RWPE1 (cell line): ENCODE measurements around the gene WASF1.
A peak's percentile ranks its signal among the peaks of the same experiment; 100 is the strongest.

Source experiments
- CTCF ChIA-PET: fragments of 350-600 bp; sonication (Branson Sonifier 250); formaldehyde crosslinking; extraction: SDS; loops from one replicate; lab custom pipeline; 2021; lab: Yijun Ruan, JAX
- POLR2A ChIA-PET: fragments of 400-600 bp; formaldehyde crosslinking; extraction: SDS; loops from one replicate; lab custom pipeline; 2020; ENCODE audit warnings: antibody characterized with exemption; ENCODE audit not compliant: low non-redundant PET; lab: Yijun Ruan, JAX
- DNase-seq: peaks from one replicate; pipeline ENCODE4 v3.0.0; 2012; ENCODE audit warnings: low spot score
- H3K27ac ChIP-seq: fragments of 450-650 bp; 2 replicates; pipeline ENCODE4 v1.5.1; 2017
- TF ChIP-seq, protein P1 (sequence below): fragments of 450-650 bp; conservative IDR thresholded peaks from 2 replicates; pipeline ENCODE4 v1.5.1; 2017; ENCODE audit warnings: low read depth, mild to moderate bottlenecking

The WASF1 gene

DNA sequence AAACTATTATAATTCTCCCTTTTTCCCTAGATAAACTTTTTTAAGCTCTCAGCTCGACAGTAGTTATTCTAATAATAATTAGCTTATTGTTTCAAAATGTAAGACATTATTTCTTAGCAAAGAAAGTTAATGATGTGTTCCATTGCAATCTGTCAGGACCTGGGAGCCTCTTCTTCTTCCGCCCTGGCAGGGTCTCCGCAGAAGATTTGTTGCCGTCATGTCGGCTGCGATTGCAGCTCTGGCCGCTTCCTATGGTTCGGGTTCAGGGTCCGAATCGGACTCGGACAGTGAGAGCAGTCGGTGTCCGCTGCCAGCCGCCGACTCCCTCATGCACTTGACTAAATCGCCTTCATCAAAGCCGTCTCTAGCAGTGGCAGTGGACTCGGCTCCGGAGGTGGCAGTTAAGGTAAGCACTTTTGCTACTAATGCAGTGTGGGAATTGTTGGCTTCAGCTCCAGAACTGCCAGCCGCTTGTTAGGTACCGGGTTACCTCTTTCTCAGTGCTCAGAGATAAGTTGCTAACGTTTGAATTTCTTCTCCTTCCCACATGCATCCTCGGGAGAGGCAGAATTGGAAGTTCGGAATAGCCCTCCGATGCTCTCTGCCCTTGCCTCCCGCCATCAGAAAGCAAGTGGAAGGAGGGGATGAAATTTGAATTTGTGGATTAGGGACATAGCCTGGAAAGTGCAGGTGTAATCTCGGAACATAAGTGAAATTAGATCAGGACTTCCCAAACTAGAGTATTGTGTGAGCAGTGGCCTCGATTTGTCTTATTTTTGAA, 948 bp upstream of the WASF1 start, which contains the start of gene CDC40:
CDC40 (plus strand) TSS at position 200 of the 781 bp plus-strand sequence; CDS start at position 218, 18 bp downstream.
- ChIA-PET POLR2A (interaction anchor here (0.6 kb wide), 1 partner anchor 30 kb away, joined by 3 read pairs; no protein-coding TSS in a partner anchor), CTCF (no interaction called here)
- DNase-seq: peak; percentile 42
- peak within 1 kb of the TSS; percentile 92 for H3K27ac ChIP-seq
- TF ChIP-seq, protein P1, sequence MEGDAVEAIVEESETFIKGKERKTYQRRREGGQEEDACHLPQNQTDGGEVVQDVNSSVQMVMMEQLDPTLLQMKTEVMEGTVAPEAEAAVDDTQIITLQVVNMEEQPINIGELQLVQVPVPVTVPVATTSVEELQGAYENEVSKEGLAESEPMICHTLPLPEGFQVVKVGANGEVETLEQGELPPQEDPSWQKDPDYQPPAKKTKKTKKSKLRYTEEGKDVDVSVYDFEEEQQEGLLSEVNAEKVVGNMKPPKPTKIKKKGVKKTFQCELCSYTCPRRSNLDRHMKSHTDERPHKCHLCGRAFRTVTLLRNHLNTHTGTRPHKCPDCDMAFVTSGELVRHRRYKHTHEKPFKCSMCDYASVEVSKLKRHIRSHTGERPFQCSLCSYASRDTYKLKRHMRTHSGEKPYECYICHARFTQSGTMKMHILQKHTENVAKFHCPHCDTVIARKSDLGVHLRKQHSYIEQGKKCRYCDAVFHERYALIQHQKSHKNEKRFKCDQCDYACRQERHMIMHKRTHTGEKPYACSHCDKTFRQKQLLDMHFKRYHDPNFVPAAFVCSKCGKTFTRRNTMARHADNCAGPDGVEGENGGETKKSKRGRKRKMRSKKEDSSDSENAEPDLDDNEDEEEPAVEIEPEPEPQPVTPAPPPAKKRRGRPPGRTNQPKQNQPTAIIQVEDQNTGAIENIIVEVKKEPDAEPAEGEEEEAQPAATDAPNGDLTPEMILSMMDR: no peak

DNA sequence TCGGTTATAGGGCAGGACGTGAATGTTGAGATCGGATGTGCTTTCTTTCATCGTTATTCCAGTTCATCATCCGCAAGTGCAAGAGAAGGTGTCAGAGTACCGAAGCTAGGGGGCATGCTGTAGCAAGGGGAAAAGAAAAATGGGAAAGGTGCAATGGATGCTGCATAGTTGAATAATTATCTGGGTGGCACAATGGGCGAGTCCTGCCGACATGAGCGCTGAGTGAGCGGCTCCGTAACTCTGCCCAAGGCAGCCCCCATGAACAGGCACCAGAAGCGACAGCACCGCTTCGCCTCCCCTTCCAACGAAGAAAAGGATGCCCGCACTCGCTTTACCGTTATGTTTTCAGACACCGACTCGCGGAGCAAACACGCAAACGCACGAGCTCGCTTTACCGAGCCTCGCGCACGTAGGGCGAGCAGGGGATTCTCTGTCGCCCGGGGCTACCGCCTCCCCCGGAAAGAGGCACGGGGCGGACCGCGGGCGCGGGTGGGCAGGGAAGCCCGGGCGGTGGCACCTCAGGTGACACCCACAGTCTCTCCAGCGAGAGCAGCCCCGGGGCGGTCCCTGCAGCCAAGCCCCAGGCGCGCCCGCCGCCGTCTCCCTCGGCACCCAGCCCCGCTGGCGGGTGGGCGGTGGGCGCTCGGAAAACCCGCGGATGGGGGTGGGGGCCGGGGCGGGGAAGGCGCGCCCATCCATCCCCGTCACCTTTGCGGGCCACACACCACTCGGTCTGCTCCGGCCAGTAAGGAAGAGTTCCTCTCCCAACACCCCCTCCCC, 654 bp downstream of the WASF1 start:
- TF ChIP-seq, protein P1: peak; percentile 75
- CTCF ChIA-PET: interaction anchor here (0.6 to 1.0 kb wide), 4 partner anchors 20 to 140 kb away, joined by 3 to 4 read pairs (median 3); no protein-coding TSS in a partner anchor
- DNase-seq: peak; percentile 41
- peak overlapping the region; percentile 92 for H3K27ac ChIP-seq
- POLR2A ChIA-PET: interaction anchor here (0.7 kb wide), 1 partner anchor 81 kb away, joined by 3 read pairs; no protein-coding TSS in a partner anchor

DNA sequence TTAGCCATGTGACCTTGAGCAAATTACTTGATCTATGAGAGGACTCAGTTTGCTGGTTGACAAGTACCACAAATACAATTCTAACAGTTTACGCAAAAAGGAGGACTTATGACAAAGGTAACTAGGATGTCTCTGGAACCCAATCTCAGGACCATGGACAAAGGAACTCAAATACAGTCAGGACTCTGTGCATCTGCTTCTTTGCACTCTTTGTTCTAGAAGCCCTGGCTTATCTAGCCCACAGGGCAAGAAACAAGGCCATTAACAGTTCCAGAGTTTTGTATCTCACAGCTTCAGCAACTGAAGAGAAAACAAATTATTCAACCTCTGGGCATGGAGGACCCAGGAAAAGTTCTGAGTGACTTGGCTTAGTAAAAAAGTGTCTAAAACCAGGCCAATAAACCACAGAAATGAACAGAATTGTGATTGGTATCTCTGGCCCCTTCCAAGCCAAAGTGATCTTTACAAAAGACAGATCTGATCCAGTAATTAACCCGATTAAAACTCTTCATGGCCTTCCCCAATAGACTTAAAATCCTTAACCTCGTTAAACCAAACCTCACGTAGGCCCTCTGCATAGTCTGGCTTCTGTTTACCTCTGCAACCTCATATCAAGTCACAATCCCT, 5.9 kb downstream of the WASF1 start:
- no peak for DNase-seq
- CTCF ChIA-PET: no interaction called here
- POLR2A ChIA-PET: no interaction called here
- H3K27ac ChIP-seq: no peak overlapping the region
- TF ChIP-seq, protein P1: no peak

DNA sequence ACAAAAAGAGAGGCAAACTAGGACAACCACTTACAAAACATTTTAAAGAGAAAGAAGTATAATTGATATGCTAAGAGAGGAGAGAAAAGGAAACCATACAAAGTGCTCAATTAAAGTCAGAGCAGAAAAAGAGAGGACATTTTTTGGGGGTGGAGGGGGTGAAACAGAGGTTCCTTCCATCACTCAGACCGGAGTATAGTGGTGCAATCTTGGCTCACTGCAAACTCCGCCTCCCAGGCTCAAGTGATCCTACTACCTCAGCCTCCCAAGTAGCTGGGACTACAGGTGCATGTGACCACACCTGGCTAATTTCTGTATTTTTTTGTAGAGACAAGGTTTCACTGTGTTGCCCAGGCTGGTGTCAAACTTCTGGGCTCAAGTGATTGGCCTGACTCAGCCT, 9.4 kb downstream of the WASF1 start:
- H3K27ac ChIP-seq: no peak overlapping the region
- TF ChIP-seq, protein P1: no peak
- POLR2A ChIA-PET: no interaction called here
- DNase-seq: no peak
- CTCF ChIA-PET: no interaction called here

DNA sequence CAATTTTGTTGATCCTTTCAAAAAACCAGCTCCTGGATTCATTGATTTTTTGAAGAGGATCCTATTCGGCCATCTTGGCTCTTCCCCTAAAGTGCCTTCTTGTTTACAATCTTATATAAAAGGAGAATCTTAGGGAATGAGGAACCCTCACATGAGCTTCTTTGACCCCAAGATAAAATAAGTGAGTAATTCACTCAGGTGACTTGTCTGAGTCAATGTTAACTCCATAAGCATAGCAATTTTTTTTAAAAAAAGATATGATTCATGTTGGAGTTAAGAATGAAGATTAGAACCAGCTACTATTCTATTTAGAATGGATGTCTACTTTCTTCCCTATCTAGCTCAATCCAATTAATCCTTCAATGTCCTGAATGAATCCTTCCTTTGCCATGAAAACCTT, 21.0 kb downstream of the WASF1 start:
- CTCF ChIA-PET: interaction anchor here (1.1 kb wide), 1 partner anchor 20 kb away, joined by 3 read pairs; no protein-coding TSS in a partner anchor
- peak; percentile 16 for DNase-seq
- POLR2A ChIA-PET: no interaction called here
- H3K27ac ChIP-seq: no peak overlapping the region
- TF ChIP-seq, protein P1: no peak

DNA sequence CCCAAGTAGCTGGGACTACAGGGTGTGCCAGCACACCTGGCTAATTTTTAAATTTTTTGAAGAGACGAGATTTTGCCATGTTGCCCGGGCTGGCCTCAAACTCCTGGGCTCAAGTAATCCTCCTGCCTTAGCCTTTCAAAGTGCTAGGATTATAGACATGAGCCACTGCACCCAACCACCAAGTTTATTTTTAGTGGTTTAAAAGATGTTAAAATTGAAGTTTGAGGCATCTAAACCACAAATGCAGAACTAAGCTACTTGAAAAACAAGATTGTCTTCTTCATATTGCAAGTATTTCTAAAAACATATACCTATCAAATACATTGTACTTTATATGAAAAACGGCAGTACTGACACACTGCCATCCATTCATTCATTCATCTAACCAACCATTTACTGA, 31.6 kb downstream of the WASF1 start:
- POLR2A ChIA-PET: no interaction called here
- CTCF ChIA-PET: interaction anchor here (0.7 kb wide), 1 partner anchor 614 kb away, joined by 3 read pairs; no protein-coding TSS in a partner anchor
- H3K27ac ChIP-seq: no peak overlapping the region
- TF ChIP-seq, protein P1: no peak
- no peak for DNase-seq
